Right atrium auricular region (tissue), 2 donors: ENCODE results near the gene INS. TPM values are rescaled to one million over a fixed set of nuclear protein-coding genes. Genes with fewer than 3 reads are reported as not detected.

Experiments used
- DNase-seq: peaks from one replicate; pipeline ENCODE4 v3.0.0-alpha.2; 2019; ENCODE audit warnings: low spot score
- H3K27ac ChIP-seq, 2 donors: fragments of 200-600 bp; sonication (generic); 1 replicate in 1 of 2; 2 replicates in 1 of 2; pipeline ENCODE4 v1.5.1; 2016 to 2019
- H3K27me3 ChIP-seq, 2 donors: fragments of 200-600 bp; sonication (generic); one replicate each; pipeline versions ENCODE4 v1.5.1 to v1.6.0; 2017 to 2019
- H3K36me3 ChIP-seq: fragments of 200-600 bp; sonication (generic); one replicate; pipeline ENCODE4 v1.5.1; 2016
- H3K4me1 ChIP-seq, 2 donors: fragments of 200-600 bp; sonication (generic); one replicate each; pipeline versions ENCODE4 v1.5.1 to v1.6.0; 2017 to 2019
- H3K4me3 ChIP-seq, 2 donors: fragments of 200-600 bp; sonication (generic); 1 replicate in 1 of 2; 2 replicates in 1 of 2; pipeline ENCODE4 v1.5.1; 2017 to 2019; ENCODE audit warnings: mild to moderate bottlenecking in 1 of 2, moderate library complexity in 1 of 2
- H3K9me3 ChIP-seq, 2 donors: fragments of 200-600 bp; sonication (generic); one replicate each; pipeline ENCODE4 v1.5.1; 2019
- total RNA-seq, 2 donors: library from RNA; depleted of rRNA; stranded (reverse); fragments of >200 nt; gene quantifications; one replicate each; pipeline ENCODE4 v1.1.0, GENCODE V29; 2016
- TF ChIP-seq, protein P1 (sequence below), 2 donors: fragments of 200-600 bp; sonication (generic); IDR thresholded peaks; one replicate each; pipeline ENCODE4 v1.5.1; 2019; ENCODE audit warnings: antibody characterized with exemption in 2 of 2

The INS gene
- total RNA-seq, 2 donors from 2014 or later: not detected

DNA sequence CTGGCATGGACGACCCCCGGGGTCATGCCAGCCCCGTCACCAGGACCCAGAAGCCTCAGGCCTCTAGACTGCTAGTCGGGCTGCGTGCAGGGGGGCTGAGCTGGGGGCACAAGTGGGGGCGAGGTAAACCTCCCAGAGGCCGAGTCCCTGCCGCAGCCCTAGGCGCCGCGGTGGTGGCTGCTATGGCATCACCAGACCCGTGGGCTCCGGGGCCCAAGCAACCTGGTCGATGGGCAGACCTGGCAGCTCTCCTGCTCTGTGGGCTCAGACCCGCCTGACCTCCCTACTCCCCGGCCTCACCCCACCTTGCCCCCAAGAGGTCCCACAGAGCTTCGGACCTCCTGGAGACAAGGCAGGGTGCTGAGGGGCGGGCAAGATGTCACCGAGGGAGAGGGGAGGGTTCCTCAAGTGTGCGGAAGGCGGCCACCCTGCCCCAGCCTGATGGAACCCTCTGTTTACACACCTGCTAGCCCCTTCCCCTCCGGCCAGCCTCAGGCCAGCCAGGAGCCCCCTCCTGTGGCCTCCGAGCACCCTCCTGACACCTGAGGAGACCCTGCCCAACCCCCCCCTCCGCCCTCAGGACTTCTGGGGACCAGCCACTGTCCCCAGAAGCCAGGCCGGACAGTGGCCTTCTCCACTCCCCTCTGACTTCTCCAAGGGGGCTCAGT is 31.2 kb downstream of the INS start:
- no peak overlapping the region for H3K27ac ChIP-seq
- no peak for DNase-seq
- no peak overlapping the region for H3K4me3 ChIP-seq
- TF ChIP-seq, protein P1, sequence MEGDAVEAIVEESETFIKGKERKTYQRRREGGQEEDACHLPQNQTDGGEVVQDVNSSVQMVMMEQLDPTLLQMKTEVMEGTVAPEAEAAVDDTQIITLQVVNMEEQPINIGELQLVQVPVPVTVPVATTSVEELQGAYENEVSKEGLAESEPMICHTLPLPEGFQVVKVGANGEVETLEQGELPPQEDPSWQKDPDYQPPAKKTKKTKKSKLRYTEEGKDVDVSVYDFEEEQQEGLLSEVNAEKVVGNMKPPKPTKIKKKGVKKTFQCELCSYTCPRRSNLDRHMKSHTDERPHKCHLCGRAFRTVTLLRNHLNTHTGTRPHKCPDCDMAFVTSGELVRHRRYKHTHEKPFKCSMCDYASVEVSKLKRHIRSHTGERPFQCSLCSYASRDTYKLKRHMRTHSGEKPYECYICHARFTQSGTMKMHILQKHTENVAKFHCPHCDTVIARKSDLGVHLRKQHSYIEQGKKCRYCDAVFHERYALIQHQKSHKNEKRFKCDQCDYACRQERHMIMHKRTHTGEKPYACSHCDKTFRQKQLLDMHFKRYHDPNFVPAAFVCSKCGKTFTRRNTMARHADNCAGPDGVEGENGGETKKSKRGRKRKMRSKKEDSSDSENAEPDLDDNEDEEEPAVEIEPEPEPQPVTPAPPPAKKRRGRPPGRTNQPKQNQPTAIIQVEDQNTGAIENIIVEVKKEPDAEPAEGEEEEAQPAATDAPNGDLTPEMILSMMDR (IDR thresholded peaks at IDR 0.05): no peak
- H3K9me3 ChIP-seq: no peaks in the 10 kb centered on the region
- H3K36me3 ChIP-seq: no peaks in the 10 kb centered on the region
- H3K4me1 ChIP-seq: no peaks in the 10 kb centered on the region
- H3K27me3 ChIP-seq: no peaks in the 10 kb centered on the region

GRCh38 chr11:2129308-2129698 is 31.7 kb downstream of the INS start:
- DNase-seq: no peak
- no peaks in the 10 kb centered on the region for H3K9me3 ChIP-seq
- no peaks in the 10 kb centered on the region for H3K36me3 ChIP-seq
- H3K4me1 ChIP-seq: no peaks in the 10 kb centered on the region
- H3K4me3 ChIP-seq: no peak overlapping the region
- no peaks in the 10 kb centered on the region for H3K27me3 ChIP-seq
- TF ChIP-seq, protein P1 (IDR thresholded peaks at IDR 0.05): no peak
- H3K27ac ChIP-seq: no peak overlapping the region

DNA sequence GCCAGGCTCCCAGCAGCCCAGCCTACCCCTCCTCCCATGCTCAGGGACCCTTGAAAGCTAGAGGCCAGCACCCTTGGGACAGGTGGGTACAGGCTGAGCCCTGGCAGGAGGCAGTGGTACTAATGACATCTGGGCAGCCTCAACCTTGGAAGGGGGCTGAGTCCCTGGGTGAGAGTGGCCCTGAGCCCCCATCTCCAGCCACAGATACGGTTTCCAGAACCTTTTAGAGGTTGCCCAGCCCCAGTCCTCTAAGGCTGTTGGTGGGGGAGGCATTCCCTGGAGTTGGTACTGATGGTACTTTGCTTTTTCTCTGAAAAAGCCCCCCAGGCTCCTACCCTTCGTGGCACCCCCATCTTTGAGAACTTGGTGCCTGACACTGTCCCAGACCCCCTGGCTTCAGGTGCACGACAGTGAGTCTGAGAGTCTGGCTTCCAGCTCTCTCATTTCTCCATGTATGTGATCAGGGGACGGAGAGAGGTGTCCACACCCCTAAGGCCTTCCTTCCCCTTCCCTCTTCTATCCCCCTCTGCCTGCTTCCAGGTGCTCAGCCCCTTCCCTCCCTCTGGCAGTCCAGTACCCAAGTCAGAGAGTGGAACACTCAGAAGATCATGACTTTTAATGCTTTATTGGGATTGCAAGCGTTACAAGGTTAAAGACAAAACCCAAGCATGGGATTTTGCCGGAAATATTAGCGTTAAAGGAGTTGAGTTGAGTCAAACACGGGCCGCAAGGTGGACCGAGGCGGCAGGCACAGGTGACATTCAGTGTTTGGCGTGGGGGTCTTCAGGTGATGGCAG is 32.3 kb downstream of the INS start:
- Histone ChIP-seq H3K4me3 (no peak overlapping the region), H3K36me3 (no peaks in the 10 kb centered on the region), H3K27me3 (no peaks in the 10 kb centered on the region), H3K27ac (no peak overlapping the region), H3K4me1 (no peaks in the 10 kb centered on the region), H3K9me3 (no peaks in the 10 kb centered on the region)
- DNase-seq: no peak
- TF ChIP-seq, protein P1 (IDR thresholded peaks at IDR 0.05): no peak

- no peaks in the 10 kb centered on the region for H3K27me3 ChIP-seq
- DNase-seq: no peak
These were observed 32.9 kb downstream of the INS start for GRCh38 chr11:2128130-2128510.

DNA sequence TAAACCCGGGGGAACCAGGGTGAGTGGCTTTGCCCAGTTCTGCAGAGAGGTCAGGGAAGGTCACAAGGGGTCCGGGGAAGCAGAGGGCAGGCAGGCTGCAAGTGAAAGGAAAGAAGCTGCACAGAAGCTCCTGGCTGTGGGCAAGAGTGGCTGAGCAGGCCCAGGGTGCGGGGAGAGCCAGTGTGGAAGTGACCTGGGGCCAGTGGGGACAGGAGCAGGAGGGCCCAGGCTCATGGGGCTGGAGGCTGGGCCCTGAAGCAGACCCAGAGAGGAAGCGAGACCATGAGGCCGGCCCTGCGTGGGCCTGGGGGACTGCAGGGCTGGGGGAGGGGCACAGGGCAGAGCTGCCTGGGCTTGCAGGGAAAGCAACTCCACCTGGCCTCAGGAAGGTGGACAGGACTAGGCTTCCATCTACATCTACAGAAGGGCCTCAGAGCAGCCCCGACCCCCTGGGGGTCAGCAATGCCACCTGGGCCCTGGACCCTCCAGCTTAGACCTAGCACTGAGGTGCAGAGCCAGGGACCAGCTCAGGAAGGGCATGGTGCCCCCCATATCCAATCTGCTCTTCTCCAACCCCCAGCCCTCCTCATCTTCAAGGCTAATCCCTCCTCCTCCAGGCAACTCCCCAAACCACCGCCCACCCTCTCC is 33.4 kb downstream of the INS start:
- TF ChIP-seq, protein P1 (IDR thresholded peaks at IDR 0.05): no peak
- Histone ChIP-seq H3K4me1 (no peaks in the 10 kb centered on the region), H3K36me3 (no peaks in the 10 kb centered on the region), H3K4me3 (no peak overlapping the region), H3K9me3 (no peaks in the 10 kb centered on the region), H3K27ac (no peak overlapping the region), H3K27me3 (no peaks in the 10 kb centered on the region)
- DNase-seq: no peak

More at GRCh38 chr11:2128130-2128510, 32.9 kb downstream of the INS start:
- TF ChIP-seq, protein P1 (IDR thresholded peaks at IDR 0.05): no peak
- H3K4me3 ChIP-seq: no peak overlapping the region
- H3K4me1 ChIP-seq: no peaks in the 10 kb centered on the region
- H3K9me3 ChIP-seq: no peaks in the 10 kb centered on the region
- H3K27ac ChIP-seq: no peak overlapping the region
- H3K36me3 ChIP-seq: no peaks in the 10 kb centered on the region
